Sciatic nerve (tissue), 2 donors: ENCODE data around the gene DUS4L. TPM values are rescaled to one million over a fixed set of nuclear protein-coding genes. Genes with fewer than 3 reads are reported as not detected.

Experiments
- ATAC-seq: fragments of 200-7000 bp; cut with Tn5 transposase; one replicate; pipeline ENCODE4 v1.9.1; 2020; ENCODE audit warnings: mild to moderate bottlenecking, moderate library complexity
- DNase-seq: peaks from one replicate; pipeline ENCODE4 v3.0.0-alpha.2; 2020; ENCODE audit warnings: low spot score
- intact Hi-C: fragments of 100-400 bp; cut with DNase I; formaldehyde crosslinking; loops from one replicate; pipeline ENCODE4 v1.14.2; 2022
- total RNA-seq: library from RNA; stranded (reverse); fragmentation: NEBNext Ultra II Directional; extraction: Animal tissue kit (Norgen Biotek cat#: 25700); gene quantifications from one replicate; pipeline ENCODE4 v1.2.1, GENCODE V29; 2021
- donor health status: DM: no; HTN: no; CAD: no.
- donor health status: DM: no; HTN: no; CAD: no.

Gene DUS4L
- total RNA-seq, 1 donor from 2014 or later = 6.6 TPM

DNA sequence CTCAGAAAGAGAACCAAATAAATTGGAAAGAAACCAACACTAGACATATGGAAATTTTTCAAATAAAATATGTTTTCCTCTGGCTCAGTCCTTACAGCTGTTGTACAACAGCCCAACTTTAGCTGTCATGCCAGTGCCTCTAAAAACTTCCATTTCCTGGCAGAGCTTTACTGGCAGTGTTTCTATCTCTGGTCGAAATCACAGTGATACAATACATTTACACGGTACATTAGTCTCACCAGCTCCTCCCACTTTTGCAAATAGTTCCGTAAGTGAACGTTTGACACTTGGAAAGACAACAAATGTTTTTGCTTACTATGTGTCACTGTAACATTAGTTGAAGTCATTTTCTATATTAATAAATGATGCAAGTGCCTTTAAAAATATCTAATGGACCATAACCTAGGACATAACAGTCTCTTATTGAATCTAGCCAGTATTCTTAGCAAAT is 46.1 kb downstream of the DUS4L start:
- ATAC-seq = no peak
- intact Hi-C loops = no loop called here

DNA sequence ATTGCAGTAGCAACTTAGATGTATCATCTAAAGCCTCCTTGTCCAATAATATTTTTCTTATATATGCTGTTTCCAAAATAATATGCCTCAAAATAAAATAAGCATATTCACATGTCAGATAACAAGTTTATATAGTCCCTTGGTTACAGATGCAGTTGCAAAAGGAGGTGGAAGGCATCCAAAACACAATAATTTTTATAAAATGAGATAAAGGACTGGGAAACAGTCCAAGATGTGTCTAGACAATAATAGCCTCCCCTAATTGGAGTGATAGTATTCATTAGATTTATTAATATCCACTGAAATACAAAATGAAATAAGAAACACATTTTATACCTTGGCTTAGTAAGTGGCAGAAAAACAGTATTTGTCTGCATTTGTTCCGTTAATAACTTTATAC is 46.6 kb downstream of the DUS4L start:
- no peak for DNase-seq
- intact Hi-C loops = no loop called here
- no peak for ATAC-seq

More for the DNA sequence above, 46.1 kb downstream of the DUS4L start:
- no peak for DNase-seq

DNA sequence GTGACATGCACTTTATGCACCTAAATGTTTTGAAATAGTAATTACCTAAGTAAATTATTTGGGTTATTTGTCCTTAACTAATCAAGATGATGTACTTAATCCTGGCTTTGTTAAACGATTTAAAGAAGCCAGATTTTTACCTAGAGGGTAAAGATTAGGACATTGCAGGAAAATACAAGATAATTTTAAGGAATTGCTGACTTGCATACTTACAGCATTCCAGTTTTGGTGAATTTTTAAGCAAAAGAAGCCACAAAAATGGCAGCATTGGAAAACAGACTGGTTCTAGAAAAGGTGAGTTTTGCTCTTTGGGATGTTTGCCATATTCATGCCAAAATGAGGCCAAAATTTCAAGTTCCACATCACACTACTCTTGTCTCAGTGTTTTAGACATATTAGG is 49.7 kb downstream of the DUS4L start:
- intact Hi-C loops = no loop called here
- ATAC-seq (no peak), DNase-seq (no peak)

DNA sequence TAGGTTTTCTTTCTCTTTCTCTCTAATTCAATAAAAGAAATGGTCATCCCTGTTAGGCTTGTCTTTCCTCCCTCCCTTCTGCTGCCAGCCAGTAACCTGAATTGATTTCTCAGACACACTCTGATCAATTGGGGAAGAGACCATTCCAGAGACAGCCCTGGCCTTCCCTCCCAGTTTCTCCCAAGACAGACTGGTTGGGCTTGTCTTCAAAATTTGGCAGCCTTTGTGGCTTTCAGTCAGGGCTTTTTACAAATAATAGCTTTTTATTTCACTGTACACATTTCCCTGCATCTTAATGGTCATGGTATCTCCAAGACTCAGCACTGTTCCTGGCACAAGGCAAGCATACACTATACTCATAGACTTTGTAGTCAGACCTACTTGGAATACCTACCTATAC is 50.2 kb downstream of the DUS4L start:
- no peak for ATAC-seq
- intact Hi-C loops = no loop called here

DNA sequence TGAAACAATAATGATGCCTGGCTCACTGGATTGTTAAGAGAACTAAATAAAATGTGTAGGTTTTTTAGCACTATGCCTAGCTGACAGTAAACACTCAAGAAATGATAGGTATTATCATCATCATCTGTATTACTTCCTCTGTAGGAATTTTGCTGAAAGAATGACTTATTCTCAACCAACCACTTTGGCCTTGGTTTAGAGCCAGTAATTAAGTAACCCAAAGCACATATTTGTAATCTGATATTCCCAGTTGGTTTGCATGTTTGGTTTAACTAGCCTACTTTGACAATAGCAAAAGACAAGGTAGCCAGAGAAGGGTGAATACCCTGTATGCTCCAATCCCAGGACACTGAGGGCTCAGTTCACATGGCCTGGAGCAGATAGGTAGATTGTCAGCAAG is 50.7 kb downstream of the DUS4L start:
- peak; percentile 72 for ATAC-seq
- DNase-seq = no peak
- intact Hi-C loops = no loop called here

More for the DNA sequence above, 50.2 kb downstream of the DUS4L start:
- DNase-seq = no peak

DNA sequence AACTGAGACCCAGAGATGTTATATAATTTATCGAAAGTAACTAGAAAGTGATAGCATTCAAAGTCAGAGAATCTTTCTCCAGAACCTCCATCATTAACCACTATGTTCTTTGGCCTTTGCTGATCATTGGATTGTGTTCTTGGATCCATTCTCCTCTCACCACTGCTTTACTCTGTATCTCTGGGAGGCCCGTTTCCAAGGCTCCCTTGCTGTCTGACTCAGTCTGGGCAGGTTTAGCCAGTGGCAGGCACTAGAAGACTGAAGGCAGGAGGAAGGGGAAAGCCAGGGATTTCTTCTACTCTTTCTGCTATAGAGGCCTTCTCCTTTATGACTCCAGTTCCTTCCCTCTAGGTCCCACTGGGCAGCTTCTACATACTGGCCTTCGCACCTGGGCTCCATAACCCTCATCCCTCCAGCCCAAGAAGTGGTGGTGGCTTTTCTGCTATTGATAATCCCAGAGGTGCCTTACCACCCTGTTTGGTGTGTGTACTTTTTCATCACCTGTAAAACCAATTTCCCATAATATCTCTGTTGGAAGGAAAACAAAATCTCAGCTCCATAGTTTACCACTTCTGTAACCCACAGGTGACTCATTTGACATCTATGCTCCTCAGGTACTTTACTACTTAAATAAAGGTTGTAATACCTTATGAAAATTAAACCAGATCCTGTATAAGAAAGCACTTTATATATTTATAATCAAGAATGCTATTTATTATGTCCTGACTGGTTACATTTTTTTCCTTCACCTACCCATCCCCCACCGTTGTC is 52.3 kb downstream of the DUS4L start:
- intact Hi-C loops = no loop called here
- ATAC-seq (peak; percentile 52), DNase-seq (no peak)

DNA sequence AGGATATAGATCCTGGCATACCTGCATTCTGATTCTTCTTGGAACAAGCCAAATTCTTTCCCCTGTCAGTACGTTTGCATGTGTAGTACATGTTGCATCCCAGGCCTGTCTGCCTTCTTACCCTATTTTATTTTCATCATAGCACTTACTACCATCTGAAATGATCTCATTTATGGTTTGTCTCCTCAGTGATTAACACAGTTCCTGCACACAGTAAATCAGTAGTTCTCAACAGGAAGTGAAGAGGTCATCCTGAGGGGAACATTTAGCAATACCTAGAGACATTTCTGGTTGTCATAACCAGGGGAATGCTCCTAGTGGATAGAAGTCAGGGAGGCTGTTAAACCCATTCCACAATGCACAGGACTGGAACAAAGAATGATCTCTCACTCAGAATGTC is 58.7 kb downstream of the DUS4L start:
- DNase-seq = no peak
- peak; percentile 48 for ATAC-seq
- intact Hi-C loops = no loop called here

DNA sequence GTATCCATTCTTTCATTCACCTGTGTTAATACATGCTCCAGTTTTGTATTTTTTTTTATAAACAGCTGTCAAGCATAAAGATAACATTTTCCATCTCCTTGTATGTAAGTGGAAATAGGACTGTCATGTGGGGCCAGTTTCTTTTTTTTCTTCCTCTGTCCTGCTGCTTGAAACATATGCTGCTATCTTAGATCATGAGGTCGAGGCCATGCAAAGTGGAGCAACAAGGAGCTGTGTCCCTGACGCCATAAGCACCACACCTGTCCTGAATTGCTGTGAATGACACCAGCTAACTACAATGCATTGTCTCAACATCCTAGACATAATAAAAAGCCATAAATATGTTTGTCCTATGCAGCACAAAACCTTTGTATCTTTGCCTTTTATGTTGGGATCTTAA is 59.1 kb downstream of the DUS4L start:
- ATAC-seq = no peak
- intact Hi-C loops = no loop called here

DNA sequence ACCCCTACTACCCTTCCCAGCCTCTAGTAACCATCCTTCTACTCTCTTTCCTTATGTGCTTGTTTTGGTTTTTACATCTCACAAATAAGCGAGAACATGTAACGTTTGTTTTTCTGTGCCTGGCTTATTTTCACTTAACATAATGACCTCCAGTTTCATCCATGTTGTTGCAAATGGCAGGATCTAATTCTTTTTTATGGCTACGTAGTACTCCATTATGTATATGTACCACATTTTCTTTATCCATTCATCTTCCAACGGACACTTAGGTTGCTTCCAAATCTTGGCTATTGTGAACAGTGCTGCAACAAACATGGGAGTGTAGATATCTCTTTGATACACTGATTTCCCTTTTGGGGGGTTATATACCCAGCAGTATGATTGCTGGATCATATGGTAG is 63.2 kb downstream of the DUS4L start:
- intact Hi-C loops = no loop called here
- DNase-seq = no peak
- ATAC-seq = no peak

More for the DNA sequence above, 59.1 kb downstream of the DUS4L start:
- DNase-seq = no peak

Other genes with a start within 250 kb of the DUS4L start
- gene GPR22, start 93.9 kb upstream of the DUS4L start, total RNA-seq = not detected
- gene COG5, start 51 bp upstream of the DUS4L start, total RNA-seq = 55.7 TPM
- gene BCAP29, start 16.3 kb downstream of the DUS4L start, total RNA-seq = 76.4 TPM
- gene SLC26A4, start 96.9 kb downstream of the DUS4L start, total RNA-seq = 3.2 TPM
- gene CBLL1, start 180.2 kb downstream of the DUS4L start, total RNA-seq = 24.0 TPM
- not detected for gene SLC26A3, start 239.3 kb downstream of the DUS4L start, total RNA-seq